RWPE2 (cell line): Measurements from ENCODE around the gene ACAP3.

ENCODE experiments used
- ATAC-seq: fragments of 200-7000 bp; cut with Tn5 transposase; 3 replicates; pipeline ENCODE4 v1.9.1; 2021; ENCODE audit warnings: low read depth
- DNase-seq: peaks from one replicate; pipeline ENCODE4 v3.0.0-alpha.2; 2020; ENCODE audit warnings: low spot score
- H3K27ac ChIP-seq: fragments of 450-650 bp; 2 replicates; pipeline ENCODE4 v1.5.1; 2017; ENCODE audit warnings: mild to moderate bottlenecking; ENCODE audit not compliant: poor library complexity, severe bottlenecking
- H3K27me3 ChIP-seq: fragments of 250-450 bp; sonication (Bioruptor Pico); 2 replicates; pipeline ENCODE4 v1.5.1; 2021; ENCODE audit warnings: mild to moderate bottlenecking, moderate library complexity; ENCODE audit not compliant: insufficient read depth, poor library complexity, severe bottlenecking
- H3K36me3 ChIP-seq: fragments of 250-450 bp; sonication (Bioruptor Pico); 2 replicates; pipeline ENCODE4 v1.5.1; 2020; ENCODE audit warnings: low read depth, mild to moderate bottlenecking, moderate library complexity
- H3K4me1 ChIP-seq: fragments of 250-450 bp; sonication (Bioruptor Pico); 2 replicates; pipeline ENCODE4 v1.5.1; 2021; ENCODE audit warnings: mild to moderate bottlenecking, moderate library complexity; ENCODE audit not compliant: insufficient read depth, poor library complexity, severe bottlenecking
- H3K4me3 ChIP-seq: fragments of 250-450 bp; sonication (Bioruptor Pico); 2 replicates; pipeline ENCODE4 v1.5.1; 2021; ENCODE audit warnings: mild to moderate bottlenecking, moderate library complexity; ENCODE audit not compliant: severe bottlenecking
- H3K9me3 ChIP-seq: fragments of 250-450 bp; sonication (Bioruptor Pico); 2 replicates; pipeline ENCODE4 v1.5.1; 2021; ENCODE audit warnings: mild to moderate bottlenecking, moderate library complexity; ENCODE audit not compliant: severe bottlenecking
- CTCF ChIP-seq: fragments of 450-650 bp; IDR thresholded peaks from one replicate; pipeline ENCODE4 v1.5.1; 2017; ENCODE audit warnings: mild to moderate bottlenecking, moderate library complexity; ENCODE audit not compliant: poor library complexity, severe bottlenecking

The ACAP3 gene

DNA sequence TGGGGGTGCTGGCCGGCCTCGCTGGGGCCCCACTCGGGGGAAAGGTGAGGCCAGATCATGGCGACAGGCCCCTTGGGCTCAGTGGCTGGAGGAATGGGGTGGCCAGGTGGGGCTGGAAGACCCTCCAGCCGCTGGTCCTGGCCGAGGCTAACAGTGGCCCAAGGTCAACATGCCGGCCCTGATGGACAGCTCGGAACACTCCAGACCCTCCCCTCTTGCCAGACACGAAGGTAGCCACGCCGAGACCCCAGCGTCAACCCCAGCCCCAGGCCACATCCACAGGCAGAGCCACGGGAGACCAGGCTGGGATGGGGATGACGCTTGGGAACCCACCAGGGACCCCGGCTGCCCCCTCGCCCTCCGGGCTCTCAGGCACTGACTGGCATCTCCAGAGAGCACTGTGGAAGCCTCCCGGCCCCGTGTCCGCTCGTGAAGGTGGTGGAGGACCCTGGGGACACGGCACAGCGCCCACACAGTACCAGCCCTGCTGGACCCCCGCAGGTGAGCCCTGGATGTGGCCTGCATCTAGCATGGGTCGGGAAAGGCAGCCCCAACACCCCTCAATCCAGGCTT is 60.3 kb downstream of the ACAP3 start:
- no peaks in the 10 kb centered on the region for H3K27me3 ChIP-seq
- no peak overlapping the region for H3K27ac ChIP-seq
- H3K36me3 ChIP-seq, result peaks cover 5% of the 10 kb centered on the region
- H3K4me1 ChIP-seq, result peaks cover 10% of the 10 kb centered on the region
- TF ChIP-seq CTCF, result no peak
- no peaks in the 10 kb centered on the region for H3K9me3 ChIP-seq
- ATAC-seq, result no peak
- no peak overlapping the region for H3K4me3 ChIP-seq
- no peak for DNase-seq

DNA sequence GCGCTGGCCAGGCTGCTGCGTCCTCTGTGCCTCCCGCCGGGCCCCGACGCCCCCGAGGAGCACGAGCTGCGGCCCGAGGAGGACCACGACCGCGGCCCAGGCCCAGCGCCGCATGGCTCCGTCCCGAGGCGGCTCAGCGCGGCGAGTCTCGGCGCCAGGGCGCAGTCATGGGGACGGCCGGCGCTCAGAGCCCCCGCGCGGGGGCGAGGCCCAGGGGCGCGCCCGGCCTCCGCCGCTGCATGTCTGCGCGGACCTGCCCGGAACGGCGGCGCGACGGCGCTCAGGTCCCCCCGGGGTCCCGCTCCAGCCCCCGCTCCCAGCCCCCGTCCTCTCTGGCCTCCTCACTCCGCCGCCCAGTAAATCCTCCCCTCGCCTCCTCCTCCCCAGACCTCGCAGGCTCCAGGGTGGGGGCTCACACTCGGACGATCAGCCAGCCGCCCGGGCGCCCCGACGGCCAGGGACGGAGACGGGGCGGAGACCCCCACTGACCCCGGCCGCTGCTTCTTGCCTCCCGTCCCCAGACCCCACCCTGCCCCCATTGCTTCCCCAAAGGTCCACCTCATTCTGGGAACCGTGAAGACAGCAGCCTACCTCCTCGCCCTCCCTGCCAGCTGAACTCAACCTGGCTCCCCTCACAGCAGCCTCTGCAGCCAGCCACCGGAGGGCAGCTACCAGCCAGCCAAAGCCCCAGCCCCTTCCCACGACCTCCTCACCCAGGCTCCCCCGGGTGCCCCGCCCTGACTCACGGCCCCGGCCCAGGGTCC is 61.0 kb downstream of the ACAP3 start, which contains the start of gene C1QTNF12:
Gene C1QTNF12, minus strand, starts transcription at position 146 of the 764 bp plus-strand sequence. Its CDS starts 32 bp downstream, at position 114.
- peak; percentile 20; the same call in 1 of the 3 replicates for ATAC-seq
- H3K4me3 ChIP-seq, result no peak within 1 kb of the TSS
- H3K27me3 ChIP-seq, result no peaks in the 10 kb centered on the region
- H3K9me3 ChIP-seq, result no peaks in the 10 kb centered on the region
- peaks cover 10% of the 10 kb centered on the region for H3K4me1 ChIP-seq
- TF ChIP-seq CTCF, result no peak
- DNase-seq, result no peak
- no peaks in the 10 kb centered on the region for H3K36me3 ChIP-seq
- H3K27ac ChIP-seq, result no peak within 1 kb of the TSS

DNA sequence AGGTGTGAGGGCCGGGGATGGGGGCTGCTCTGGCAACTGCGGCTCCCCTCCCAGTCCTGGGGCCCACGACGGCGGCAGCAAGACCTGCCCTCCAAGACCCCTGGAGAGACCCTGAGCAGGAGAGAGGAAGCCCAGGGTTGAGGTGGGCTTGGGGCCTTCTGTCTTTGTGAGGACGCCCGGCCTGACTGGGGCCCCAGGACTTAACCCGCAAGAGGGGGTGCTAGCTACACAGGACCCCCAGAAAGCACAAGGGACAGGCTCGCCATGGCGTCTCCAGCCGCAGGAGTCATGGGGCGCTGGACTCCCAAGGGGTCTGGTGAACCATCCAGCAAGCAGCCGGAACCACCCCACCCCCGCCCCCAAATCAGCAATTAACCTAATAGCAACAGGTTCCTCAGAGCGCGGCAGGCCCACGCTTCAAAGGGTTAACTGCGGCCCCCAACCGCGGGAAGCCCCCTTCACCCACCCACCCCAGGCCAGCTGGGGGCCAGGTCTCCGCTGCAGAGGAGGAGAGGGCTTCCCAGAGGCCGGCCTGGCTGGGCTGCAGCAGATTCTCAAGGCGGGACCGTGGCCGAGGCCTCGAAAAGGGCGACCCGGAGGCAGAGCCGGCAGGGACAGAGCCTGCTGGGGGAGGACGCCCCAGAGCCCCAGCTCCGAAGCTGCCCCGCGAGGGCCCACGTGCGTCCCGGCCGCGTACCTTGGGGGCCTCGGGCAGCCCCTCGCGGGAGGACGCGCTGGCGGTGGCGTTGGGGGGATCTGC is 61.7 kb downstream of the ACAP3 start:
- Histone ChIP-seq H3K27me3 (no peaks in the 10 kb centered on the region), H3K36me3 (no peaks in the 10 kb centered on the region), H3K9me3 (no peaks in the 10 kb centered on the region), H3K27ac (no peak overlapping the region), H3K4me3 (no peak overlapping the region), H3K4me1 (peaks cover 7% of the 10 kb centered on the region)
- TF ChIP-seq CTCF, result no peak
- ATAC-seq, result no peak
- DNase-seq, result no peak

GRCh38 chr1:1245178-1245816 is 62.4 kb downstream of the ACAP3 start:
- DNase-seq (no peak), ATAC-seq (no peak)
- Histone ChIP-seq H3K36me3 (no peaks in the 10 kb centered on the region), H3K4me1 (peaks cover under 1% of the 10 kb centered on the region), H3K4me3 (no peak overlapping the region), H3K27ac (no peak overlapping the region), H3K27me3 (no peaks in the 10 kb centered on the region), H3K9me3 (no peaks in the 10 kb centered on the region)
- TF ChIP-seq CTCF, result no peak
